Tibial artery (tissue), 4 donors: ENCODE data around the gene PAX8.

Source experiments
- DNase-seq, 2 donors: peaks; one replicate each; pipeline ENCODE4 v3.0.0-alpha.2; 2019
- H3K27ac ChIP-seq, 2 donors: fragments of 200-600 bp; sonication (generic) in 1 of 2; 1 replicate in 1 of 2; 2 replicates in 1 of 2; pipeline ENCODE4 v1.5.1; 2018 to 2019; ENCODE audit warnings: mild to moderate bottlenecking in 1 of 2
- H3K27me3 ChIP-seq, 2 donors: fragments of 200-600 bp; sonication (generic) in 1 of 2; one replicate each; pipeline versions ENCODE4 v1.5.1 to v1.6.0; 2016 to 2019
- H3K36me3 ChIP-seq, 3 donors: fragments of 200-600 bp; sonication (generic) in 2 of 3; one replicate each; pipeline ENCODE4 v1.5.1; 2016 to 2019; ENCODE audit warnings: mild to moderate bottlenecking in 2 of 3
- H3K4me1 ChIP-seq, 4 donors: fragments of 200-600 bp; sonication (generic) in 2 of 4; 1 replicate in 3 of 4; 2 replicates in 1 of 4; pipeline ENCODE4 v1.5.1; 2016 to 2019
- H3K4me3 ChIP-seq, 2 donors: fragments of 200-600 bp; sonication (generic) in 1 of 2; 1 replicate in 1 of 2; 2 replicates in 1 of 2; pipeline ENCODE4 v1.5.1; 2018 to 2019; ENCODE audit warnings: mild to moderate bottlenecking in 2 of 2
- H3K9me3 ChIP-seq, 3 donors: fragments of 200-600 bp; sonication (generic) in 1 of 3; one replicate each; pipeline ENCODE4 v1.5.1; 2016 to 2019
- intact Hi-C: fragments of 100-400 bp; cut with DNase I; formaldehyde crosslinking; loops from one replicate; pipeline ENCODE4 v1.15.0; 2023; ENCODE audit warnings: low total_unique reads
- TF ChIP-seq, protein P1 (sequence below), 2 experiments: fragments of 200-600 bp in 1 of 2; fragments of 450-650 bp in 1 of 2; IDR thresholded peaks; one replicate each; pipeline ENCODE4 v1.5.1; 2017 to 2019; ENCODE audit warnings: antibody characterized with exemption in 2 of 2, mild to moderate bottlenecking in 1 of 2, moderate library complexity in 1 of 2

Gene PAX8

DNA sequence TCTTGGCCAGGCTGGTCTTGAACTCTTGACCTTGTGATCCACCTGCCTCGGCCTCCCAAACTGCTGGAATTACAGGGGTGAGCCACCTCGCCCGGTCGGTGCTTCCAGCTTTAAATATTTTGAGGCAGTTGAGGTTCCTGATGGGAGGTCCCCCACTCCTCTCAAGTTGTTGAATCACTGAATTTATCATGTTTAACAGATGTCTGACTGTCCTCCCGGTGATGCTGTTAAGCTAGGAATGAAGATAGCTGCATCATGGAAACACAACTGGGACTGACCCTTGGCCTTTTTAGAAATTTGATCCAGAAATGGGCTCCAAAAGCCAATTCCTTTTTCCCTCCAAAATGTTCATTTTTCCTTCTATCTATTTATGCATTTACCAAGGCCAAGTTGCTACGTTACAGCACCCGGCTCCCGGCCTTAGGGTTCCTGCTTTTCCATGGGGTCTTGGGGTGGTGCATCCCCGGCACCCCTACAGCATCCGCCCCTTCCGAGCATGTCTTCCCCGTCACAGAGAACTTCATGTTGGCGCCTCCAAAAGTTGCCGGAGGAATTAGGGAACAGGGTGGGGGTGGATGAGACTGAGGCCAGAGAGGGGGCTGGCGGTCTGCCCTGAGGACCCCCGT lies 43.9 kb downstream of the PAX8 start:
- intact Hi-C loops = no loop called here
- no peak for DNase-seq
- TF ChIP-seq, protein P1, sequence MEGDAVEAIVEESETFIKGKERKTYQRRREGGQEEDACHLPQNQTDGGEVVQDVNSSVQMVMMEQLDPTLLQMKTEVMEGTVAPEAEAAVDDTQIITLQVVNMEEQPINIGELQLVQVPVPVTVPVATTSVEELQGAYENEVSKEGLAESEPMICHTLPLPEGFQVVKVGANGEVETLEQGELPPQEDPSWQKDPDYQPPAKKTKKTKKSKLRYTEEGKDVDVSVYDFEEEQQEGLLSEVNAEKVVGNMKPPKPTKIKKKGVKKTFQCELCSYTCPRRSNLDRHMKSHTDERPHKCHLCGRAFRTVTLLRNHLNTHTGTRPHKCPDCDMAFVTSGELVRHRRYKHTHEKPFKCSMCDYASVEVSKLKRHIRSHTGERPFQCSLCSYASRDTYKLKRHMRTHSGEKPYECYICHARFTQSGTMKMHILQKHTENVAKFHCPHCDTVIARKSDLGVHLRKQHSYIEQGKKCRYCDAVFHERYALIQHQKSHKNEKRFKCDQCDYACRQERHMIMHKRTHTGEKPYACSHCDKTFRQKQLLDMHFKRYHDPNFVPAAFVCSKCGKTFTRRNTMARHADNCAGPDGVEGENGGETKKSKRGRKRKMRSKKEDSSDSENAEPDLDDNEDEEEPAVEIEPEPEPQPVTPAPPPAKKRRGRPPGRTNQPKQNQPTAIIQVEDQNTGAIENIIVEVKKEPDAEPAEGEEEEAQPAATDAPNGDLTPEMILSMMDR (IDR thresholded peaks at IDR 0.05) = no peak

DNA sequence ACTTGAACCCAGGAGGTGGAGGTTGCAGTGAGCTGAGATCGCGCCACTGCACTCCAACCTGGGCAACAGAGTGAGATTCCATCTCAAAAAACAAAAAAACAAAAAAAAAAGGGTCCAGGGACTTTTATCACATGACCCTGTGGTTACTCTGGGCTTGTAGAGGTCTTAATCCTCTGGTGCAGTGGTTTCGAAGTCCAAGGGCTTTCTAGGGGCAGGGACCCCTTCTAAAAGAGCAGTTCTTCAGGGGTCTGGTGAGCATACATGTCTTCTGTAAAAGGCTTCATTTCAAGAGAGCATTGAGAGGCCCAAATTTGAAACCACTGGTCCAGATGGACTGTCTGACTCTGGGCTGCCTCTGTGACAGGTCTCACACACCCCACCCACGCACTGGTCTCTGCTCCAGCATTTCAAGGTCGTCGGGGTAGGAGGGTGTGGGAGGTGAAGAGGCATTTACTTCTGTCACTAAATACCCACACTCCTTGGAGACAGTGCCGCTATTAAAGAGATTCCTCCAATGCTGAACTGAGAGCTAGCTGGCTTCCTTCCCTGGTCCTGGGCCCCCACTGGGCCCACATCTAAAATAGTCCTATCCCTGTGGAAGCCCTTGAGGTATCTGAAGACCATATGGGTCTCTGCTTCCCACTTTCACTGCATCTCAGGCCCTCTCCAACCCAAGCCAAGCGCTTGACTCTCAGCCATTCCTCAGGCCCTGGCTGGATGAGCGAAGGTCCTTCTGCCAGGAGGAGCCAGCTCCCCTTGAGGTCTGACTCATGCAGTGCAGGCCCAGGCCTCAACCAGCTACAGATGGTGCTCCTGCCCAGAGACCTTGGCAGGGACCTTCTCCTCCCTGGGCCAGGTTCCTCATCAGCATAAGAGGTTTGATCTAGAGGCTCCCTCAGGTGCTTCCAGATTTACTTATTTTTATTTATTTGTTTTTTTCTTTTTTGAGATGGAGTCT lies 44.8 kb downstream of the PAX8 start:
- H3K27me3 ChIP-seq = no peaks in the 10 kb centered on the region
- intact Hi-C loops = no loop called here
- H3K27ac ChIP-seq = no peak overlapping the region
- H3K4me1 ChIP-seq = peaks cover 0 to 16% (median 0%) of the 10 kb centered on the region in 4 donors
- TF ChIP-seq, protein P1 (IDR thresholded peaks at IDR 0.05) = no peak
- H3K9me3 ChIP-seq = no peaks in the 10 kb centered on the region
- H3K36me3 ChIP-seq = no peaks in the 10 kb centered on the region
- DNase-seq = no peak
- H3K4me3 ChIP-seq = no peak overlapping the region

More for the DNA sequence above, 43.9 kb downstream of the PAX8 start:
- Histone ChIP-seq H3K4me1 (peaks cover 0 to 24% (median 5%) of the 10 kb centered on the region in 4 donors), H3K27me3 (no peaks in the 10 kb centered on the region), H3K36me3 (no peaks in the 10 kb centered on the region), H3K27ac (peak overlapping the region; percentile 62 to 72), H3K4me3 (peak overlapping the region; percentile 53 to 61), H3K9me3 (no peaks in the 10 kb centered on the region)

DNA sequence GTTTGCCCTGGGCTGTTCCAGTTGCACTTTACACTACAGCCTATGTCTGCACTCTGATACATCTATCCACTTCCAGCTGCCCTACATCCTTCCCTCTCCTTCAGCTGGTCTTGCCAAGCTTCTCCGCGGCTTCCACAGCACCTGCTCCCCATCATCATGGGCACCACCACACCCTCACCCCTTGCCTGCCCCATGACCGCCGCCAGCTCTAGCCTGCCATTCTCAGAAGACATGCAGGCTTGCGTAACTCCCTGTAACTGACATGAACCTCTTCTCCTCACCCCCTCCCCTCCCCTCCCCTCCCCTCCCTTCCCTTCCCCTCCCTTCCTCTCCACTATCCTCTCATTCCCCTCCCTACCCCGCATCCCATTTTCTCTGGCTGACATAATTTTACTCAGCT lies 46.0 kb downstream of the PAX8 start:
- DNase-seq = no peak
- no peaks in the 10 kb centered on the region for H3K36me3 ChIP-seq
- no peaks in the 10 kb centered on the region for H3K9me3 ChIP-seq
- TF ChIP-seq, protein P1 (IDR thresholded peaks at IDR 0.05) = no peak
- H3K27me3 ChIP-seq = no peaks in the 10 kb centered on the region
- no peak overlapping the region for H3K4me3 ChIP-seq
- peaks cover 0 to 16% (median 0%) of the 10 kb centered on the region in 4 donors for H3K4me1 ChIP-seq
- intact Hi-C loops = no loop called here
- no peak overlapping the region for H3K27ac ChIP-seq

DNA sequence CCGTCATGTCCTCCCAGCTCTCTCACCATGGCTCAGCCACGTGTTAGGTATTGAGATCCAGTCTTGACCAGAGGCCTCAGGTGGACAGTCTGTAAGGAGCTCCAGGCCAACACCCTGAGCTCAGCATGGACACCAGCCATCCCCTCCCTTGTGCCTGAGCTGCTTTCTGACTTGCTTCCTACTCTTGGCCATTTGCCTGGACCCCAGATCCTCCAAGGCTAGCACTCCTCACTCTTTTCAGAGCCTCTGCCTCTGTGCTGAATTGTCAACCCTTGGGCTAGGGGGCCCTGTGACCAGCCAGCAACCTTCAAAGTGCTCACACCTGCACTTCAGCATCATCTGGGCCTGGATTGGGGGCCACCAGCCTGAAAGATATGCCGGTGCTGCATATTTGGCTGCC lies 46.6 kb downstream of the PAX8 start:
- intact Hi-C loops = no loop called here
- Histone ChIP-seq H3K27ac (no peak overlapping the region), H3K36me3 (no peaks in the 10 kb centered on the region), H3K4me1 (peaks cover 0 to 11% (median 0%) of the 10 kb centered on the region in 4 donors), H3K4me3 (no peak overlapping the region), H3K27me3 (no peaks in the 10 kb centered on the region), H3K9me3 (no peaks in the 10 kb centered on the region)
- no peak for DNase-seq
- TF ChIP-seq, protein P1 (IDR thresholded peaks at IDR 0.05) = no peak

DNA sequence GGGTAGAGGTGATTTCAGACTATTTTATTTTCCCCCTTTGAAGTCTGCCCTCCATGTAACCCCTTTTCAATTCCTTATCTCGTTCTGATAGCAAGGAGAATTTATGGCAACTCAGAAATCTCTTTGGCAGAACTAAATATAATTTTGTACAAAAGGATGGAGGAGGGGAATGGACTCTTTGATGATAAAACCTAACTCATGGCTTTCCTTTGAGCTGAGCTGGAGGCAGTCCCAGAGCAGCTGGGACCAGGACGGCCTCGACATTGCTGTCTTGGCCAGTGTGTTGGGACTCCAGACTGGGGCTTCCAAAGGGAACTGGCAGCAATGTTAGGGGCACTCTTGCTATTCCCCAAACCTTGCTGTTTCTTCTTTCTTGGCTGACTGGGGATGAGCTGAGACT lies 47.7 kb downstream of the PAX8 start:
- H3K9me3 ChIP-seq = no peaks in the 10 kb centered on the region
- TF ChIP-seq, protein P1 (IDR thresholded peaks at IDR 0.05) = no peak
- H3K27me3 ChIP-seq = no peaks in the 10 kb centered on the region
- peaks cover 0 to 3% (median 0%) of the 10 kb centered on the region in 4 donors for H3K4me1 ChIP-seq
- H3K36me3 ChIP-seq = no peaks in the 10 kb centered on the region
- no peak overlapping the region for H3K4me3 ChIP-seq
- DNase-seq = no peak
- H3K27ac ChIP-seq = no peak overlapping the region
- intact Hi-C loops = no loop called here
